IMR-90 (cell line): ENCODE results near the gene SCARB1. TPM values are rescaled to one million over a fixed set of nuclear protein-coding genes. Genes with fewer than 3 reads are reported as not detected.

Experiments used
- ATAC-seq: fragments of 200-7000 bp; cut with Tn5 transposase; 2 replicates; pipeline ENCODE4 v1.9.1; 2020; ENCODE audit warnings: low read depth, mild to moderate bottlenecking, moderate library complexity
- BruUV-seq: library from RNA; stranded (reverse); fragments of 400-500 nt; replicated peaks from 2 replicates; lab custom pipeline; 2021; lab: Mats Ljungman, UMichigan
- CTCF ChIA-PET: fragments of 300-600 bp; formaldehyde crosslinking; extraction: SDS; loops from one replicate; lab custom pipeline; 2021; ENCODE audit warnings: antibody characterized with exemption; lab: Yijun Ruan, JAX
- POLR2A ChIA-PET: fragments of 300-600 bp; sonication (Branson Sonifier 250); formaldehyde crosslinking; loops from one replicate; lab custom pipeline; 2022; ENCODE audit warnings: antibody characterized with exemption; ENCODE audit not compliant: unreplicated experiment; lab: Charles Lee
- DNase-seq: peaks from one replicate; pipeline ENCODE4 v3.0.0; 2013
- H2AFZ ChIP-seq: replicated peaks from 2 replicates; pipeline ENCODE3; 2013; ENCODE audit warnings: low read length, mild to moderate bottlenecking; ENCODE audit not compliant: poor library complexity
- H2AK5ac ChIP-seq: 2 replicates; pipeline ENCODE4 v1.6.1; 2013; ENCODE audit warnings: low read depth, low read length, inconsistent platforms
- H2AK9ac ChIP-seq: replicated peaks from 2 replicates; pipeline ENCODE3; 2013; ENCODE audit warnings: mild to moderate bottlenecking, low read depth, low read length, moderate library complexity; ENCODE audit not compliant: poor library complexity
- H2BK120ac ChIP-seq: 2 replicates; pipeline ENCODE4 v1.6.1; 2013; ENCODE audit warnings: low read depth, low read length, inconsistent platforms
- H2BK15ac ChIP-seq: 3 replicates; pipeline ENCODE4 v1.6.1; 2013; ENCODE audit warnings: low read depth, low read length, inconsistent platforms
- H2BK20ac ChIP-seq: 2 replicates; pipeline ENCODE4 v1.6.1; 2013; ENCODE audit warnings: low read depth, mild to moderate bottlenecking, inconsistent platforms, low read length, moderate library complexity
- H2BK5ac ChIP-seq: 2 replicates; pipeline ENCODE4 v1.6.1; 2013; ENCODE audit warnings: mild to moderate bottlenecking, low read depth, low read length, inconsistent platforms; ENCODE audit not compliant: poor library complexity, severe bottlenecking
- H3K14ac ChIP-seq: replicated peaks from 2 replicates; pipeline ENCODE4 v1.6.1; 2013; ENCODE audit warnings: low read depth, low read length, inconsistent platforms
- H3K18ac ChIP-seq: 2 replicates; pipeline ENCODE4 v1.6.1; 2013; ENCODE audit warnings: low read depth, low read length, control low read depth
- H3K23ac ChIP-seq: 2 replicates; pipeline ENCODE4 v1.6.1; 2013; ENCODE audit warnings: low read depth, low read length, inconsistent platforms
- H3K27ac ChIP-seq: 2 replicates; pipeline ENCODE4 v1.5.1; 2013; ENCODE audit warnings: mild to moderate bottlenecking, control low read depth, low read length; ENCODE audit not compliant: insufficient read depth
- H3K27me3 ChIP-seq: 2 replicates; pipeline ENCODE4 v1.6.1; 2013; ENCODE audit warnings: low read length; ENCODE audit not compliant: control insufficient read depth, insufficient read depth
- H3K36me3 ChIP-seq: 2 replicates; pipeline ENCODE4 v1.6.1; 2013; ENCODE audit warnings: low read length, mixed read lengths; ENCODE audit not compliant: control insufficient read depth, insufficient read depth
- H3K4ac ChIP-seq: 2 replicates; pipeline ENCODE4 v1.6.1; 2013; ENCODE audit warnings: low read depth, low read length, inconsistent platforms
- H3K4me1 ChIP-seq: 2 replicates; pipeline ENCODE4 v1.6.1; 2013; ENCODE audit warnings: low read length, mixed read lengths; ENCODE audit not compliant: control insufficient read depth, insufficient read depth
- H3K4me2 ChIP-seq: 2 replicates; pipeline ENCODE4 v1.6.1; 2013; ENCODE audit warnings: low read depth, mild to moderate bottlenecking, control low read depth, low read length, moderate library complexity
- H3K4me3 ChIP-seq: 2 replicates; pipeline ENCODE4 v1.5.1; 2013; ENCODE audit warnings: low read depth, mild to moderate bottlenecking, control low read depth, low read length, moderate library complexity; ENCODE audit not compliant: insufficient read depth
- H3K56ac ChIP-seq: 2 replicates; pipeline ENCODE4 v1.6.1; 2013; ENCODE audit warnings: low read length, inconsistent platforms; ENCODE audit not compliant: insufficient read depth; ENCODE audit errors: extremely low read depth
- H3K79me1 ChIP-seq, 2 experiments: 2 replicates each; pipeline ENCODE4 v1.6.1; 2013; ENCODE audit warnings: low read length in 2 of 2, inconsistent platforms in 1 of 2, low read depth in 1 of 2
- H3K9ac ChIP-seq: 2 replicates; pipeline ENCODE4 v1.6.1; 2013; ENCODE audit warnings: low read depth, low read length, control low read depth
- H3K9me1 ChIP-seq: 2 replicates; pipeline ENCODE4 v1.6.1; 2013; ENCODE audit warnings: low read length, inconsistent platforms; ENCODE audit not compliant: insufficient read depth
- H3K9me3 ChIP-seq: 2 replicates; pipeline ENCODE4 v1.6.1; 2013; ENCODE audit warnings: low read length; ENCODE audit not compliant: control insufficient read depth, insufficient read depth
- H4K20me1 ChIP-seq: 2 replicates; pipeline ENCODE4 v1.6.1; 2013; ENCODE audit warnings: low read length, inconsistent platforms; ENCODE audit not compliant: insufficient read depth
- H4K5ac ChIP-seq: 2 replicates; pipeline ENCODE4 v1.6.1; 2013; ENCODE audit warnings: mild to moderate bottlenecking, low read depth, low read length, control low read depth
- H4K8ac ChIP-seq, 2 experiments: 2 replicates each; pipeline ENCODE4 v1.6.1; 2013; ENCODE audit warnings: low read depth in 2 of 2, low read length in 2 of 2, control low read depth in 1 of 2, inconsistent platforms in 1 of 2
- H4K91ac ChIP-seq: 2 replicates; pipeline ENCODE4 v1.6.1; 2013; ENCODE audit warnings: low read depth, low read length, inconsistent platforms; ENCODE audit not compliant: insufficient read depth
- CHD1 ChIP-seq: IDR thresholded peaks from 2 replicates; pipeline ENCODE4 v1.6.1; 2012; ENCODE audit warnings: low read depth, low read length, improper control_type of control experiment
- MXI1 ChIP-seq: IDR thresholded peaks from 2 replicates; pipeline ENCODE4 v1.6.1; 2012; ENCODE audit warnings: low read depth, mild to moderate bottlenecking, low read length, moderate library complexity, borderline replicate concordance
- RCOR1 ChIP-seq: IDR thresholded peaks from 2 replicates; pipeline ENCODE4 v1.6.1; 2012; ENCODE audit warnings: mild to moderate bottlenecking, low read length, improper control_type of control experiment; ENCODE audit not compliant: insufficient replicate concordance
- WGBS, 2 experiments: methylation state at CpG; one replicate each; pipeline versions ENCODE4 v1.1.5 to v1.1.7; 2013; ENCODE audit warnings: missing lambda C conversion rate in 2 of 2; ENCODE audit not compliant: insufficient read length in 1 of 2; ENCODE audit errors: extremely low coverage in 2 of 2; 5-methylcytosine and 5-hydroxymethylcytosine counted together
- dilution Hi-C: fragments of 300-500 bp; cut with HindIII; formaldehyde crosslinking; loops from one replicate; pipeline ENCODE4 v1.14.3; 2018; ENCODE audit warnings: low sequenced_read_pairs; ENCODE audit not compliant: unreplicated experiment
- in situ Hi-C: fragments of 300-500 bp; cut with MboI; formaldehyde crosslinking; loops from 3 replicates; pipeline ENCODE4 v1.14.3; 2019; ENCODE audit warnings: low sequenced_read_pairs, inconsistent platforms, mixed read lengths
- intact Hi-C: fragments of 100-400 bp; cut with micrococcal nuclease; formaldehyde crosslinking; loops from 2 replicates; pipeline ENCODE4 v1.10.0; 2022
- polyA plus RNA-seq, 3 experiments: library from polyadenylated mRNA; depleted of rRNA; stranded (reverse); fragments of >200 nt; gene quantifications; 2 replicates each; pipeline ENCODE4 v1.2.3, GENCODE V29; 2012; ENCODE audit warnings: low replicate concordance in 1 of 3
- total RNA-seq: library from RNA; depleted of rRNA; stranded (reverse); fragments of >200 nt; gene quantifications from 2 replicates; pipeline ENCODE4 v1.2.3, GENCODE V29; 2012

The SCARB1 gene
- total and polyA plus RNA-seq, 2 of the 4 experiments (the other 2 are of a cell fraction): 3.0 to 24.8 TPM

GRCh38 chr12:124778411-124778810, 85.3 kb downstream of the SCARB1 start:
- WGBS, 2 experiments: 100% methylated on average over 2 of the region's 12 CpGs; no CpG with 5 or more reads in 1 of the 2 experiments
- POLR2A ChIA-PET: no interaction called here
- dilution Hi-C loops: no loop called here

More at GRCh38 chr12:124778411-124778810, 85.3 kb downstream of the SCARB1 start:
- Histone ChIP-seq H2BK15ac (no peak overlapping the region), H3K4me3 (no peak overlapping the region), H2BK5ac (no peak overlapping the region), H4K20me1 (no peaks in the 10 kb centered on the region), H3K18ac (no peak overlapping the region), H2BK20ac (no peak overlapping the region), H2AFZ (no peak overlapping the region), H2AK5ac (no peak overlapping the region), H3K4ac (no peak overlapping the region), H3K4me2 (no peak overlapping the region), H2AK9ac (no peak overlapping the region), H3K36me3 (no peaks in the 10 kb centered on the region), H3K23ac (no peak overlapping the region), H3K27me3 (no peaks in the 10 kb centered on the region), H3K56ac (no peak overlapping the region), H3K9me1 (peaks cover 7% of the 10 kb centered on the region), H3K9ac (no peak overlapping the region), H4K5ac (no peak overlapping the region), H3K79me1 (no peaks in the 10 kb centered on the region), H3K27ac (no peak overlapping the region), H2BK120ac (no peak overlapping the region), H4K91ac (no peak overlapping the region), H3K4me1 (peaks cover 12% of the 10 kb centered on the region), H4K8ac (no peak overlapping the region), H3K14ac (no peak overlapping the region), H3K9me3 (no peaks in the 10 kb centered on the region)
- intact Hi-C loops (no loop called here), in situ Hi-C loops (no loop called here)
- no peak for ATAC-seq
- CTCF ChIA-PET: no interaction called here
- BruUV-seq: no TSS peak
- TF ChIP-seq CHD1 (no peak), RCOR1 (no peak), MXI1 (no peak)
- no peak for DNase-seq
